Nephron progenitor cell (in vitro differentiated cells): ENCODE data around the gene TTC33.

Experiments used
- DNase-seq: peaks from one replicate; pipeline ENCODE4 v3.0.0; 2021
- H3K27ac Mint-ChIP-seq: 2 replicates; pipeline ENCODE4 v1.8.0; 2021; ENCODE audit warnings: mild to moderate bottlenecking, moderate library complexity, mixed read lengths
- H3K27me3 Mint-ChIP-seq: 2 replicates; pipeline ENCODE4 v1.8.0; 2021; ENCODE audit warnings: mild to moderate bottlenecking, low read depth, mixed read lengths; ENCODE audit not compliant: poor library complexity
- H3K36me3 Mint-ChIP-seq: 2 replicates; pipeline ENCODE4 v1.8.0; 2021; ENCODE audit warnings: low read depth, mixed read lengths
- H3K4me1 Mint-ChIP-seq: 2 replicates; pipeline ENCODE4 v1.8.0; 2021; ENCODE audit warnings: mixed read lengths
- H3K4me3 Mint-ChIP-seq: 2 replicates; pipeline ENCODE4 v1.8.0; 2021; ENCODE audit warnings: mild to moderate bottlenecking, moderate library complexity, mixed read lengths
- H3K9me3 Mint-ChIP-seq: 2 replicates; pipeline ENCODE4 v1.8.0; 2021; ENCODE audit warnings: mild to moderate bottlenecking, moderate library complexity, mixed read lengths
- CTCF ChIP-seq: fragments of 200-600 bp; sonication (generic); IDR thresholded peaks from 2 replicates; pipeline ENCODE4 v1.5.0; 2021; ENCODE audit warnings: antibody characterized with exemption

Gene TTC33

DNA sequence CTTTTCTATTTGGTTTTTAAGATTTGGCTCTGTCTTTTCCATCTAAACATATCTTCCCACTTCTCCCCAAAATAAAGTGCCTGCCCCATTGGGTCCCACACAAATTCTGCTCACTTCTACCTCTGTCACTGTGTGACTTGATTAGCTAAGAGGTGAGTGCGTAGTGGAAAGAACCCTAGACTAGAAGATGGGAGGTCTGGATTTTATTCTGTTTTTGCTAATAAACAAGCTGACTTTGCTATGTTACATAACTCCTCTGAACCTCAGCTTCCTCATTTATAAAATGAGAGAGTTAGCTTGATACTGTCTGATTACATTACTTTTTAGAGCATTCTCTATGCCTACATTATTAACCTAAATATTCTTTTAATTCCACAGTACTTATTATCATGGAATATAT is 127.4 kb downstream of the TTC33 start:
- Mint-ChIP-seq H3K4me3 (no peak overlapping the region), H3K36me3 (no peaks in the 10 kb centered on the region), H3K9me3 (peaks cover 3% of the 10 kb centered on the region), H3K4me1 (peaks cover 6% of the 10 kb centered on the region), H3K27ac (no peak overlapping the region), H3K27me3 (peaks cover 18% of the 10 kb centered on the region)
- DNase-seq = no peak
- TF ChIP-seq CTCF = no peak

- Mint-ChIP-seq H3K27me3 (peaks cover 18% of the 10 kb centered on the region), H3K4me3 (no peak overlapping the region), H3K27ac (no peak overlapping the region), H3K4me1 (peaks cover 6% of the 10 kb centered on the region), H3K36me3 (no peaks in the 10 kb centered on the region), H3K9me3 (peaks cover 3% of the 10 kb centered on the region)
- DNase-seq = no peak
- no peak for TF ChIP-seq CTCF
These were observed 128.1 kb downstream of the TTC33 start for GRCh38 chr5:40627706-40628105.

DNA sequence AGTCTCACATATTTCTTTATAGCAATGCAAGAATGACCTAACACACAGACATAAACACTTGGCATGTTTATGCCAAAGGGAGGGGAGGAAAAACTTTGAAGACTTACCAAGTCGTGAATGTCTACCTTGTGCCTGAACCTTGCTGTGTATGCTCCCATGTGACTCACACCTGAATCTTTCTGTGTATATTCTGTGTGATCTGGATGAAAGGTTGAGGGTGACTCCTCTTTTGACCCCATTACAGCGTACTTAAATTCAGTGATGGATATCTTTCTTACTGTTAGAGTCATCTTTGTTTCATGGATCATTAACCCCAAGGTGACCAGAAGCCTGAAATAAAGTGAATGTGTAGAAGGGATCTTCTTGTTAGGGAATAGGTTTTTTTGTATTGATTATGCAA is 129.0 kb downstream of the TTC33 start:
- Mint-ChIP-seq H3K27ac (no peak overlapping the region), H3K4me1 (peaks cover 6% of the 10 kb centered on the region), H3K27me3 (peaks cover 18% of the 10 kb centered on the region), H3K4me3 (no peak overlapping the region), H3K36me3 (no peaks in the 10 kb centered on the region), H3K9me3 (peaks cover 3% of the 10 kb centered on the region)
- no peak for DNase-seq
- no peak for TF ChIP-seq CTCF

GRCh38 chr5:40623480-40624420 is 132.0 kb downstream of the TTC33 start:
- Mint-ChIP-seq H3K9me3 (peaks cover under 1% of the 10 kb centered on the region), H3K27me3 (peaks cover 18% of the 10 kb centered on the region), H3K4me1 (peaks cover 25% of the 10 kb centered on the region), H3K4me3 (no peak overlapping the region), H3K36me3 (no peaks in the 10 kb centered on the region), H3K27ac (no peak overlapping the region)
- DNase-seq = no peak
- no peak for TF ChIP-seq CTCF

GRCh38 chr5:40622463-40623252 is 133.1 kb downstream of the TTC33 start:
- H3K4me1 Mint-ChIP-seq = peaks cover 30% of the 10 kb centered on the region
- peaks cover 18% of the 10 kb centered on the region for H3K27me3 Mint-ChIP-seq
- DNase-seq = no peak
- H3K27ac Mint-ChIP-seq = no peak overlapping the region
- no peaks in the 10 kb centered on the region for H3K36me3 Mint-ChIP-seq
- no peaks in the 10 kb centered on the region for H3K9me3 Mint-ChIP-seq
- H3K4me3 Mint-ChIP-seq = no peak overlapping the region
- TF ChIP-seq CTCF = no peak
